GM12892 (cell line): ENCODE data around the gene UBE2Q2.
"Not testable (repeated sequence)": the region's sequence is repeated elsewhere in the genome, so short reads cannot be mapped to it uniquely, and the experiment has no call there.

Experiments
- DNase-seq: peaks from one replicate; pipeline ENCODE4 v3.0.0; 2011; ENCODE audit not compliant: insufficient read length
- FAIRE-seq: peaks from 2 replicates; lab custom pipeline; 2011; peaks lifted over from hg19 to GRCh38; lab: Jason Lieb, UNC
- POLR2A ChIP-seq: IDR thresholded peaks from 2 replicates; pipeline ENCODE4 v1.6.1; 2011; ENCODE audit warnings: low read depth, low read length, control low read depth
- POLR2AphosphoS5 ChIP-seq: IDR thresholded peaks from 2 replicates; pipeline ENCODE4 v1.6.1; 2011; ENCODE audit warnings: low read depth, low read length, control low read depth
- TAF1 ChIP-seq: IDR thresholded peaks from 2 replicates; pipeline ENCODE4 v1.6.1; 2011; ENCODE audit warnings: low read depth, mild to moderate bottlenecking, control low read depth, low read length, borderline replicate concordance

Gene UBE2Q2

GRCh38 chr15:75850708-75851107 is 7.5 kb downstream of the UBE2Q2 start:
- DNase-seq, result no peak
- TF ChIP-seq POLR2A (no peak), POLR2AphosphoS5 (no peak), TAF1 (no peak)
- FAIRE-seq, result no peak

GRCh38 chr15:75851566-75851965 is 8.3 kb downstream of the UBE2Q2 start:
- DNase-seq, FAIRE-seq: not testable (repeated sequence)

- no peak for TF ChIP-seq TAF1
- no peak for TF ChIP-seq POLR2AphosphoS5
- no peak for TF ChIP-seq POLR2A
- no peak for FAIRE-seq
- no peak for DNase-seq
Observed at GRCh38 chr15:75857886-75858285, 14.6 kb downstream of the UBE2Q2 start.

GRCh38 chr15:75861750-75862402 is 18.6 kb downstream of the UBE2Q2 start:
- FAIRE-seq (no peak), DNase-seq (no peak)
- TF ChIP-seq TAF1 (no peak), POLR2A (no peak), POLR2AphosphoS5 (no peak)

- TF ChIP-seq POLR2A (no peak), POLR2AphosphoS5 (no peak), TAF1 (no peak)
- no peak for FAIRE-seq
- no peak for DNase-seq
Observed at GRCh38 chr15:75862796-75863195, 19.5 kb downstream of the UBE2Q2 start.

- no peak for TF ChIP-seq POLR2AphosphoS5
- TF ChIP-seq TAF1, result no peak
- no peak for TF ChIP-seq POLR2A
- DNase-seq, result no peak
- FAIRE-seq, result no peak
Observed at GRCh38 chr15:75864213-75865059, 21.2 kb downstream of the UBE2Q2 start.

DNA sequence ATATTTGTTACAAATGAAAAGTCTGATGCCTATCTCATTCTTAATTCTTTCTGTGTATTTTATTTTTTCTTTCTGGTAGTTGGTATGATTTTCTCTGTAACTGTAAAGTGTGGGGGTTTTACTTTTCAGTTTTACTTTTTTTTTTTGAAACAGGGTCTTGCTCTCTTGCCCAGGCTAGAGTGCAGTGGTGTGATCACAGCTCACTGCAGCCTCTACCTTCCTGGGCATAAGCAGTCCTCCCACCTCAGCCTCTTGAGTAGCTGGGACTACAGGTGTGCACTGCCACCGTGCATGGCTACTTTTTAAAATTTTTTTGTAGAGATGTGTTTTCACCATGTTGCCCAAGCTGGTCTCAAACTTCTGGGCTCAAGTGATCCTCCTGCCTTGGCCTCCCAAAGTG is 22.8 kb downstream of the UBE2Q2 start:
- FAIRE-seq, DNase-seq: not testable (repeated sequence)

DNA sequence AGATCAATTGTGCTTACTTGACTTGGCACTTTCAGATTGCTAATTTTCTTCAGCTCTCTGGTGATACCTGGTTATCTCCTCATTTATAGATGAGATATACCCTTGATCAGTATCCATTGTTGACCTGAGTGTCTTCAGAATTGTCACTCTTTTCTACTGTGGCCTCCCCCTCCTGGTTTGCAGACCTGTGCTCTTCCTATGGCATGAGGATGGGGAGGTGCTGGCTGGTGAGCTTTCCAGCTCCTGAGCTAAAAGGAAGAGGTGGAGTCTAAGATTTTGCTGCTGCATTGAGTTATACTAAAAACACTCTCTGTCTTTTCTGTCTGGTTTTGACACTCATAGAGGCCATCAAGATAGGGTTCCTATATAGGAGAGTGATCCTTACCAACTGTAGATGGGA is 23.7 kb downstream of the UBE2Q2 start:
- FAIRE-seq (peak; percentile 33), DNase-seq (no peak)

GRCh38 chr15:75867449-75867848 is 24.2 kb downstream of the UBE2Q2 start:
- DNase-seq (no peak), FAIRE-seq (no peak)
- TF ChIP-seq TAF1 (no peak), POLR2AphosphoS5 (no peak), POLR2A (no peak)

More for the DNA sequence above, 23.7 kb downstream of the UBE2Q2 start:
- TF ChIP-seq POLR2AphosphoS5 (no peak), TAF1 (no peak), POLR2A (no peak)

- DNase-seq (no peak), FAIRE-seq (peak; percentile 40)
- no peak for TF ChIP-seq POLR2AphosphoS5
- no peak for TF ChIP-seq POLR2A
- no peak for TF ChIP-seq TAF1
Observed at GRCh38 chr15:75868019-75868418, 24.8 kb downstream of the UBE2Q2 start.

DNA sequence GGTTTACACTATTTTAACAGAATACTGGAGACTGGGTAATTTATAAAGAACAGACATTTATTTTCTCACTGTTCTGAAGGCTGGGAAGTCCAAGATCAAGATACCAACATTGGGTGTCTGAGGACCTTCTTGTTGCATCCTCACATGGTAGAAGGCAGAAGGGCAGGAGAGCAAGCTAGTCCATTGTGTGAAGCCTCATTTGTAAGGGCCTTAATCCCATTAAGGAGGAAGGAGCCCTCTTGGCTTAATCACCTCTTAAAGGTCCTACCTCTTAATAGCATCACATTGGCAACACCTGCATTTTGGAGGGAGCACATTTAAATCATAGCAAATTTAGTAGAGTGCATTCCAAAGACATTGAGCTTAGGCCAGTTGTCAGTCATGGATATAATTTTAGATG is 26.2 kb downstream of the UBE2Q2 start:
- FAIRE-seq (no peak), DNase-seq (no peak)
- TF ChIP-seq POLR2AphosphoS5 (no peak), POLR2A (no peak), TAF1 (no peak)

- DNase-seq, FAIRE-seq: not testable (repeated sequence)
Observed at GRCh38 chr15:75871589-75871988, 28.3 kb downstream of the UBE2Q2 start.

DNA sequence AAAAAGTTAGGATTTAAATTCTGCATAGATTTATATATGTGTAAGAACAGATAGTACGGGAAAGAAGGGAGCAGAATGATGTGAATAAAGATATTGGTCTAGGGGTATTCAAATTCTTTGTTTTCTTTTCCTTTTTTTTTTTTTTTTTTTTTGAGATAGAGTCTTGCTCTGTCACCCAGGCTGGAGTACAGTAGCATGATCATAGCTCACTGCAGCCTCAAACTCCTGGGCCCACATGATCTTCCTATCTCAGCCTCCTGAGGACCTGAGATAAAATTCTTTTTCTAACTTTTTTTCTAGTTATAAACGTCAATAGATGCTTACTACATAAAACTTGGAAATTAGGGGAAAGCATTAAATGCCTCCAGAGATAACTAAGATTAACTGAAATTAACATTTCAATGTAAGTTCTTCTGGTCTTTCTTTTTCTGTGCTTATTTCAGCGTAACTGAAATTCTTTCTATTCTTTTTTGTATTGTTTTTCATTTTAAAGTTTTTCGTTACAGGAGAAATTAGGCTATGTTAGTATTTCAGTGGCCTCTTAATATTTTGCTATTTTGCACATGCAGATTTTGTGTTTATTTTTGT is 29.2 kb downstream of the UBE2Q2 start:
- TF ChIP-seq POLR2AphosphoS5 (no peak), POLR2A (no peak), TAF1 (no peak)
- DNase-seq (no peak), FAIRE-seq (no peak)
